Right renal pelvis (tissue), 4 donors: ENCODE results near the gene MZT2A. TPM values are rescaled to one million over a fixed set of nuclear protein-coding genes. Genes with fewer than 3 reads are reported as not detected.
"Not testable (repeated sequence)": the region's sequence is repeated elsewhere in the genome, so short reads cannot be mapped to it uniquely, and the experiment has no call there.

Source experiments
- DNase-seq, 4 donors: peaks; one replicate each; pipeline ENCODE4 v3.0.0-alpha.2; 2013; ENCODE audit warnings: low read depth in 4 of 4, low spot score in 3 of 4, missing footprints in 1 of 4
- polyA plus RNA-seq, 4 donors: library from polyadenylated mRNA; unstranded; fragments of 120-200 nt; gene quantifications; one replicate each; pipeline ENCODE4 v1.2.1, GENCODE V29; 2013; ENCODE audit not compliant: insufficient read length in 4 of 4

The MZT2A gene
- polyA plus RNA-seq, 4 donors: 34.7 to 89.5 (median 49.3) TPM

- not testable (repeated sequence) for DNase-seq
These were observed 20.6 kb downstream of the MZT2A start for GRCh38 chr2:131471624-131472023.

DNA sequence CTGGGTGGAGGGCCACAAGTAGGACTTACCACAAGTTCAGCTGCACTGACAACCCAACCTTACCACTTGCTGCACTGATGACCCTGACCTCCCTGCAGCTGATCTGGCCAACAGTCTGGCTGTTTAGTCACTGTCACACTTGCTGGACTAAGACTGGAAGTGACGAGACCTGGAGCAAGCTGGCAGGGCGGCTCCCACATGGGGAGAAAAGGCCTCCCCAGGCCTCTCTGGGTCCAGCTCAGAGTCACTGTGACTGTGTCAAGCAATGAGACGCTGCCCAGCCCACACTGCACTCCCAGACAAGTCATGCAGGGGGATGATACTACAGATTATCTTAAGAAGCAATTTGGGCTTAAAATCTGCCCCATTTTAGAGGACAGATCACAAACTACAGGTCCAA is 21.3 kb downstream of the MZT2A start:
- DNase-seq: not testable (repeated sequence)

DNA sequence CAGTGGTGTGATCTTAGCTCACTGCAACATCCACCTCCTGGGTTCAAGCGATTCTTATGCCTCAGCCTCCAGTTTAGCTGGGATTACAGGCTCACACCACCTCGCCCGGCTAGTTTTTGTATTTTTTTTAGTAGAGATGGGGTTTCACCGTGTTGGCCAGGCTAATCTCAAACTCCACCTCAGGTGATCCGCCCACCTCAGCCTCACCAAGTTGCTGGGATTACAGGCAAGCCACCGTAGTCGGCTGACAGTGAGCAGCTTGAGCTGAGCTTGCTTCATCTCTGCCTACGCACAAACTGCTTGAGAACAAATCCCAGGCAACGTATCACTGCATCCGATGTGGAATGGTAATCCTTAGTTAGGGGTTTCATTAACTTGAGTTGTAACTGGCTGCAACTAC is 24.5 kb downstream of the MZT2A start:
- not testable (repeated sequence) for DNase-seq

- DNase-seq: not testable (repeated sequence)
These were observed 37.3 kb downstream of the MZT2A start for GRCh38 chr2:131454914-131455313.

GRCh38 chr2:131451265-131451949 is 40.8 kb downstream of the MZT2A start:
- DNase-seq: not testable (repeated sequence)

GRCh38 chr2:131447981-131448380 is 44.2 kb downstream of the MZT2A start:
- not testable (repeated sequence) for DNase-seq

DNA sequence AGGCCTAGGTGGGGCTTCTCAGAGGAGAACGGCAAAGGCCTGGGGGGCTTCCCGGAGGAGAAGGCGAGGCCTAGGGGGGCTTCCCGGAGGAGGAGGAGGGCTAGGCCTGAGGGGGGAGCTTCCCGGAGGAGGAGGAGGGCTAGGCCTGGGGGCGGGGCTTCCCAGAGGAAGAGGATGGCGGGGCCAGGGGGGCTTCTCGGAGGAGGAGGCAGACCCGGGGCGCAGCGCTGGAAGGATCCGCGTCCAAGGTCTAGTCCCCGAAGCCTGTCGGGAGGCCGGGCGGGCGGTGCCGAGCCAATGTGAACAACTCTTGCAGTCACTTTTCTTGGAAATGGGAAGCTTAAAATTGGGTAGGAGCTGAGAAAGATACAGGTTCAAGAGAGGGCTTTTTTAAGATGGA is 46.3 kb downstream of the MZT2A start:
- no peak for DNase-seq

GRCh38 chr2:131445515-131445797 is 46.7 kb downstream of the MZT2A start:
- not testable (repeated sequence) for DNase-seq

DNA sequence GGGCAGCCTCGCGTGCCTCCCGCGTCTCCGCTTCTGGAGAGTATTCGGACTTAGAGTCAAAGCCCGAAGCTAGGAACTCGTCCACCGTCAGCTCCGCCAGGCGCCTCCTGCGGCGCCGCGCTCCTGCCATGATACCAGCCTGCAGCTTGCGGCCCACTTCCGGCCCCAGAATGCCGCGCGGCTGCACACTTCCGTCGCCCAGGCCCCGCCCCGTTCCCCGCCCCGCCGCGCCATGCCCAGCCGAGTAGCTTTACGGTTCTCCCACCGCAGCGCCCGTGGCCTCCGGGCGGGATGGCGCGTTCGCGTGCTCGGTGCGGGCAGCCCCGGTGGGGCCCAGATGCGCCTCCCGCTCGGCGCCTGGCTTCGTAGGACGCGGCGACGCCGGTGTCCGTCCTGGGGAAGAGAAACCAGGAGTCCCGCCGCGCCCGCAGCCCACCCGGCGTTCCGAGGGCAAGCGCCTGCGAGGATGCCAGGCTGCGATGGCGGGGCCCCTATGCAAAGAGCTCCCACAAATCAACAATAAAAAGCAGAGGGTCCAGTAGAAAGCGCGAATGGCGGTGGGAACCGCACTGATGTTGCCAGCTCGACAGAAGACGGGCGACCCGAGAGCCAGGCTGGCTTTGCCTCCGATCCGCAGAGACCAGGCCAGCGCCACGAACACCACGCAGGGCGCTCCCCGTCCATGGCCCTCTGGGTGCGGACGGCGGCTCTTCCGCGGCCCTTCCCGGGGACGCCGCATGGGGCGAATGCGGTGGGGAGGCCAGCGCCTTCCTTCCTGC is 47.3 kb downstream of the MZT2A start:
- DNase-seq: not testable (repeated sequence)

DNA sequence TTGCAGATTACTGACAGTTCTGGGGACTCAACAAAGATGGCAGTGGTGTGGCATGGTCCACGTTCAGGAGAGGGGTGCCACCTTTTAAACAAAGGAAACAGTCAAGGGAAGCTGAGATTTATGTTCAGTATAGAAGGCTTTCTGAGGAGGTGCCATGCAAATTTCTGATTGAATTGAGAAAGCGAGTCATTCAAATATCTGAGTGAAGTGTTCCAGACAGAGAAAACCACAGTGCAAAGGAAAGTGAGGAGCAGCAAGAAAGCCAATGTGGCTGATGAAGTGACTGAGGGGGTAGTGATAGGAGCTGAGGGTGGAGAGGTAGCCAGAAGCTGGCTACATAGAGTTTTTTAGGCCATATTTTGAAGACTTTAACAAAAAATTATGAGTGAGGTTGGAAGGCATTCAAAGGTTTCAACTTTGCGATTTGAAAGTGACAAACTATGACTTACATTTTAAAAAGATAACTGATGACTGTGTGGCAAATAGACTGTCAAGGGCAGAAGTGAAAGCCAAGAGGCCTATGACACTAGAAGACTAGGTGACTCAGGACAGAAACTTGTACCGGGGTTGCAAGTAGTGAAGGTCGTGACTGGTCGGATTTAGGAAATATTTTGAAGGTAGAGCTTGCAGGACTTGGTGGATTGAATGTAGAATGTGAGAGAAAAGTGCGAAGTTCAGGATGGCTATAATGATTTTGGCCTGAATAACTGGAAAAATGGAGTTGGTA is 51.3 kb downstream of the MZT2A start:
- not testable (repeated sequence) for DNase-seq

Other genes with a start within 250 kb of the MZT2A start
- gene RAB6D, start 128.2 kb downstream of the MZT2A start, polyA plus RNA-seq: 1 to 10 TPM in 3 of 4 donors, under 1 TPM in 1; 0.96 to 2.2 (median 1.6) TPM
- under 1 TPM; 0.40 to 0.82 (median 0.50) TPM for gene TUBA3D, start 16.3 kb downstream of the MZT2A start, polyA plus RNA-seq
- gene CCDC74A, start 35.5 kb upstream of the MZT2A start, polyA plus RNA-seq: 10 to 100 TPM; 14.5 to 19.0 (median 15.8) TPM